HepG2 (cell line): ENCODE data around the gene SIGLECL1. TPM values are rescaled to one million over a fixed set of nuclear protein-coding genes. Genes with fewer than 3 reads are reported as not detected.

Experiments
- ATAC-seq: fragments of 200-7000 bp; cut with Tn5 transposase; 3 replicates; pipeline ENCODE4 v1.9.1; 2020; ENCODE audit warnings: mild to moderate bottlenecking, moderate library complexity
- BruUV-seq: library from RNA; stranded (reverse); fragments of 400-500 nt; replicated peaks from 2 replicates; lab custom pipeline; 2021; lab: Mats Ljungman, UMichigan
- CTCF ChIA-PET: fragments of 300-600 bp; formaldehyde crosslinking; extraction: SDS; loops from one replicate; lab custom pipeline; 2021; ENCODE audit warnings: low total read pairs, inconsistent platforms, low intra/inter-chr PET ratio; lab: Yijun Ruan, JAX
- POLR2A ChIA-PET: fragments of 350-600 bp; sonication (Branson Sonifier 250); formaldehyde crosslinking; loops from one replicate; lab custom pipeline; 2020; ENCODE audit warnings: antibody characterized with exemption, inconsistent platforms; lab: Yijun Ruan, JAX
- DNase-seq: peaks from one replicate; pipeline ENCODE4 v3.0.0-alpha.2; 2015; ENCODE audit warnings: low spot score
- FAIRE-seq: peaks from 3 replicates; lab custom pipeline; 2011; peaks lifted over from hg19 to GRCh38; lab: Jason Lieb, UNC
- H2AFZ ChIP-seq: one replicate; pipeline ENCODE4 v1.6.1; 2011; ENCODE audit warnings: low read length, inconsistent platforms
- H3K27ac ChIP-seq: fragments of 300-600 bp; 3 replicates; pipeline ENCODE4 v1.8.0; 2011; ENCODE audit warnings: mixed run types, mild to moderate bottlenecking, mixed read lengths, low read length, inconsistent platforms; ENCODE audit not compliant: insufficient read depth; ENCODE audit errors: extremely low read length
- H3K27me3 ChIP-seq, 2 experiments: fragments of 200-600 bp in 1 of 2; 2 replicates in 1 of 2; 3 replicates in 1 of 2; pipeline versions ENCODE4 v1.6.0 to v1.8.0; 2011; ENCODE audit warnings: low read length in 2 of 2, mild to moderate bottlenecking in 2 of 2, moderate library complexity in 2 of 2, inconsistent platforms in 1 of 2; ENCODE audit not compliant: insufficient read depth in 2 of 2, control insufficient read depth in 1 of 2
- H3K36me3 ChIP-seq, 2 experiments: fragments of 200-600 bp in 1 of 2; replicated peaks in 1 of 2; 2 replicates in 1 of 2; 3 replicates in 1 of 2; pipeline versions ENCODE4 v1.5.1 to v1.8.0; 2011; ENCODE audit warnings: low read length in 2 of 2, inconsistent platforms in 1 of 2; ENCODE audit not compliant: insufficient read depth in 2 of 2, control insufficient read depth in 1 of 2
- H3K4me1 ChIP-seq: 2 replicates; pipeline ENCODE4 v1.5.1; 2012; ENCODE audit warnings: low read length, inconsistent platforms; ENCODE audit not compliant: insufficient read depth
- H3K4me2 ChIP-seq: 2 replicates; pipeline ENCODE4 v1.6.0; 2011; ENCODE audit warnings: low read depth, low read length, inconsistent platforms
- H3K4me3 ChIP-seq, 3 experiments: fragments of 200-600 bp in 1 of 3; sonication (generic), shearing (Covaris generic) in 1 of 3; replicated peaks in 1 of 3; 2 replicates each; pipeline ENCODE4 v1.5.1; 2011 to 2016; ENCODE audit warnings: low read length in 3 of 3, inconsistent platforms in 2 of 3, low read depth in 2 of 3, mild to moderate bottlenecking in 2 of 3, control low read depth in 1 of 3, mixed read lengths in 1 of 3; ENCODE audit not compliant: insufficient read depth in 1 of 3
- H3K79me2 ChIP-seq: one replicate; pipeline ENCODE4 v1.6.1; 2011; ENCODE audit warnings: low read length, inconsistent platforms; ENCODE audit not compliant: insufficient read depth
- H3K9ac ChIP-seq: 2 replicates; pipeline ENCODE4 v1.6.0; 2011; ENCODE audit warnings: mild to moderate bottlenecking, low read depth, low read length, inconsistent platforms; ENCODE audit not compliant: insufficient read depth
- H3K9me3 ChIP-seq: 2 replicates; pipeline ENCODE4 v1.5.1; 2012; ENCODE audit warnings: mild to moderate bottlenecking, low read length
- H4K20me1 ChIP-seq: 2 replicates; pipeline ENCODE4 v1.6.0; 2011; ENCODE audit warnings: inconsistent platforms, mild to moderate bottlenecking, low read length, moderate library complexity; ENCODE audit not compliant: insufficient read depth
- GLMP ChIP-seq: sonication (generic); formaldehyde crosslinking; IDR thresholded peaks from 2 replicates; pipeline ENCODE4 v1.9.0; 2021; ENCODE audit warnings: missing genetic modification reagents, mild to moderate bottlenecking, borderline replicate concordance
- HMG20A ChIP-seq: IDR thresholded peaks from 2 replicates; pipeline ENCODE4 v1.6.1; 2016; ENCODE audit warnings: borderline replicate concordance
- NBN ChIP-seq: fragments of 450-650 bp; conservative IDR thresholded peaks from 2 replicates; pipeline ENCODE4 v1.6.1; 2017
- NFIC ChIP-seq: IDR thresholded peaks from 2 replicates; pipeline ENCODE4 v1.6.1; 2012; ENCODE audit warnings: mild to moderate bottlenecking, low read length, inconsistent platforms
- RBM39 ChIP-seq: fragments of 200-400 bp; formaldehyde crosslinking; IDR thresholded peaks from one replicate; pipeline ENCODE4 v1.6.1; 2018; ENCODE audit warnings: antibody characterized with exemption, mild to moderate bottlenecking, low read depth, low read length; ENCODE audit not compliant: poor library complexity, severe bottlenecking
- SIN3B ChIP-seq: fragments of 150-350 bp; IDR thresholded peaks from 2 replicates; pipeline ENCODE4 v1.6.1; 2014; ENCODE audit warnings: low read length
- SNAI1 ChIP-seq: sonication (generic); formaldehyde crosslinking; IDR thresholded peaks from 2 replicates; pipeline ENCODE4 v1.5.0; 2020; ENCODE audit warnings: mild to moderate bottlenecking, missing genetic modification reagents, borderline replicate concordance
- STAT5B ChIP-seq: sonication (generic); formaldehyde crosslinking; IDR thresholded peaks from 2 replicates; pipeline ENCODE4 v1.4.0; 2020; ENCODE audit warnings: missing genetic modification reagents
- ZBTB1 ChIP-seq: sonication (generic); formaldehyde crosslinking; IDR thresholded peaks from 2 replicates; pipeline ENCODE4 v1.4.0; 2020; ENCODE audit warnings: missing genetic modification reagents, borderline replicate concordance
- ZNF414 ChIP-seq: sonication (generic); formaldehyde crosslinking; IDR thresholded peaks from 2 replicates; pipeline ENCODE4 v1.5.0; 2020; ENCODE audit warnings: missing genetic modification reagents
- WGBS: methylation state at CpG from one replicate; pipeline ENCODE4 v1.1.6; 2017; ENCODE audit warnings: low lambda C conversion rate; 5-methylcytosine and 5-hydroxymethylcytosine counted together
- in situ Hi-C: cut with HindIII; loops from 2 replicates; pipeline ENCODE4 v1.10.0; 2017; ENCODE audit warnings: low pct_unique_long_range_greater_than_20kb; ENCODE audit not compliant: extremely low pct_ligation_motif_present
- intact Hi-C: fragments of 100-400 bp; cut with micrococcal nuclease; formaldehyde crosslinking; loops from one replicate; pipeline ENCODE4 v1.10.0; 2022; ENCODE audit not compliant: unreplicated experiment
- polyA plus RNA-seq, 8 experiments: library from polyadenylated mRNA; depleted of rRNA in 3 of 8; stranded (reverse) in 7 of 8; unstranded in 1 of 8; fragments of >200 nt; fragmentation: Illumina TruSeq in 4 of 8; extraction: Trizol in 4 of 8; gene quantifications; 2 replicates each; pipeline versions ENCODE4 v1.2.1 to v1.2.3, GENCODE V29; 2011 to 2016; ENCODE audit warnings: low read depth in 4 of 8, missing spikeins in 1 of 8, mixed read lengths in 1 of 8; ENCODE audit not compliant: insufficient read depth in 1 of 8
- total RNA-seq, 5 experiments: library from RNA; depleted of rRNA; stranded (reverse); fragments of >200 nt; fragmentation: Illumina TruSeq; extraction: Trizol; gene quantifications; 2 replicates each; pipeline ENCODE4 v1.2.3, GENCODE V29; 2016; ENCODE audit warnings: low read depth in 1 of 5
- TF ChIP-seq, protein P1 (sequence below): fragments of 450-650 bp; IDR thresholded peaks from 2 replicates; pipeline ENCODE4 v1.6.1; 2016

SIGLECL1 gene
- total and polyA plus RNA-seq, 2 of the 13 experiments (the other 11 are each of a cell fraction or from before 2014, with no cell fraction given): not detected

- Histone ChIP-seq H3K27ac (no peak overlapping the region), H4K20me1 (no peaks in the 10 kb centered on the region), H3K4me3 (no peak overlapping the region), H3K9ac (no peak overlapping the region), H3K27me3 (no peaks in the 10 kb centered on the region; a peak in 1 of 5 replicates), H3K4me2 (no peak overlapping the region), H3K79me2 (no peaks in the 10 kb centered on the region), H3K4me1 (no peaks in the 10 kb centered on the region), H3K9me3 (no peaks in the 10 kb centered on the region), H2AFZ (no peak overlapping the region), H3K36me3 (no peaks in the 10 kb centered on the region)
- FAIRE-seq (no peak), ATAC-seq (no peak), DNase-seq (no peak)
- no peak for TF ChIP-seq SNAI1 (CRISPR knock-in tag)
- no peak for TF ChIP-seq NFIC
- TF ChIP-seq SIN3B: no peak
- TF ChIP-seq RBM39: no peak
- TF ChIP-seq, protein P1, sequence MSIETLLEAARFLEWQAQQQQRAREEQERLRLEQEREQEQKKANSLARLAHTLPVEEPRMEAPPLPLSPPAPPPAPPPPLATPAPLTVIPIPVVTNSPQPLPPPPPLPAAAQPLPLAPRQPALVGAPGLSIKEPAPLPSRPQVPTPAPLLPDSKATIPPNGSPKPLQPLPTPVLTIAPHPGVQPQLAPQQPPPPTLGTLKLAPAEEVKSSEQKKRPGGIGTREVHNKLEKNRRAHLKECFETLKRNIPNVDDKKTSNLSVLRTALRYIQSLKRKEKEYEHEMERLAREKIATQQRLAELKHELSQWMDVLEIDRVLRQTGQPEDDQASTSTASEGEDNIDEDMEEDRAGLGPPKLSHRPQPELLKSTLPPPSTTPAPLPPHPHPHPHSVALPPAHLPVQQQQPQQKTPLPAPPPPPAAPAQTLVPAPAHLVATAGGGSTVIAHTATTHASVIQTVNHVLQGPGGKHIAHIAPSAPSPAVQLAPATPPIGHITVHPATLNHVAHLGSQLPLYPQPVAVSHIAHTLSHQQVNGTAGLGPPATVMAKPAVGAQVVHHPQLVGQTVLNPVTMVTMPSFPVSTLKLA: no peak
- TF ChIP-seq NBN: no peak
- no peak for TF ChIP-seq GLMP (CRISPR knock-in tag)
- TF ChIP-seq HMG20A: no peak
- no peak for TF ChIP-seq ZNF414 (CRISPR knock-in tag)
- no peak for TF ChIP-seq STAT5B (CRISPR knock-in tag)
- TF ChIP-seq ZBTB1 (CRISPR knock-in tag): no peak
- BruUV-seq: no TSS peak
- in situ Hi-C loops: loop anchor here (25.0 kb wide), 1 partner anchor 352 kb away; the partner anchor contains the start of genes SIGLEC14 and SIGLEC5
- CTCF ChIA-PET: no interaction called here
- intact Hi-C loops: no loop called here
- POLR2A ChIA-PET: no interaction called here
- 2% methylated on average over 3 of the region's 3 CpGs for WGBS
Observed at GRCh38 chr19:51285682-51286081, 34.8 kb downstream of the SIGLECL1 start.
